HG03575 (cell line): ENCODE measurements around the gene DUSP16.

Experiments
- ATAC-seq: cut with Tn5 transposase; IDR thresholded peaks from one replicate; pipeline ENCODE4 v1.9.1; 2021; ENCODE audit not compliant: unreplicated experiment, insufficient number of reproducible peaks, low FRiP score; ENCODE audit errors: extremely low read depth

DUSP16 gene

GRCh38 chr12:12460935-12461922 lies 101.4 kb downstream of the DUSP16 start:
- ATAC-seq = no peak

DNA sequence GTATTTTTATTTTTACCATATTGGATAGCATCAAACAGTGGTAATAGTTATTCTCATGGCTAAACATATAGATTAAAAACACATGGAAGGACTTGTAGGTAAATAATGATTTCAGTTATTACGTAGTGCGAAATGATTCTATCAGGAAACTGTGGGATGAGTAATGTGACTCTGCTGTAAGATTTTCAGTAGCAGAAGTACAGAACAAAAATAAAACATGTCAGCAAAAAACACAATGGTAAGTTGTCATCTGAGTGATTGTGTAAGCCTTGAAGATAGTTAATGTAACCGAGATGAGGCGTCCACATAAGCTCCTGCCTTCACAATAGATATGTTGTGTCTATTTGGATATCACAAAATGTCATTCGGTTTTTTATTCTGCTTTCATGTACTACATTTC lies 106.0 kb downstream of the DUSP16 start:
- ATAC-seq = no peak

- ATAC-seq = no peak
Measured at GRCh38 chr12:12454315-12454714, 108.3 kb downstream of the DUSP16 start.

- no peak for ATAC-seq
Measured at GRCh38 chr12:12453635-12454034, 109.0 kb downstream of the DUSP16 start.

DNA sequence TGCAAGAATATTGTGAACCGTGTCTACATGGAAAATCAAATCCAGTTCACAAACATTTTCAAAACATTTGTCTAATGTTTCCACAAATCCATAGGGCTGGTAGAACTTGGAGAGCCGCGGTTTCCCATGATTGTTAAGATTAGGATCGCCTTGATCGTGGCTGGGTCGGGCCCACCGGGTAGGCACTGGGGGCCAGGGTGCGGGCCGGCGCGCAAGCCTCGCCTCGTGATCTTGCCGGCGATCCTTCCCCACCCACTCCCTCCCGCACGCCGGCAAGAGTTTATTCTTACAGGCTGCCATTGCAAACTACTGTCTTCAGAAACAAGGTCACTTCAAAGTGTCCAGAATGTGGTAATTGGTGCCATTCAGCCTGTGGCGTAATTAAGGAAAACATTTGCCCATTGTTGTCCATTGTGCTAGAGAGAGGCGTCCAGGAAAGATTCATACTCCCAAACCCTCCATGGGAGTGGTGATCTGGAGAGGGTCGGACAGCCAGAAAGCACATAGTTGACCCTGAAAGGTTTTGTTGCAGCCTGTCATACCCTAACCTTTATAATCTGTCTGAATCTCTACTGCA lies 110.2 kb downstream of the DUSP16 start:
- no peak for ATAC-seq

DNA sequence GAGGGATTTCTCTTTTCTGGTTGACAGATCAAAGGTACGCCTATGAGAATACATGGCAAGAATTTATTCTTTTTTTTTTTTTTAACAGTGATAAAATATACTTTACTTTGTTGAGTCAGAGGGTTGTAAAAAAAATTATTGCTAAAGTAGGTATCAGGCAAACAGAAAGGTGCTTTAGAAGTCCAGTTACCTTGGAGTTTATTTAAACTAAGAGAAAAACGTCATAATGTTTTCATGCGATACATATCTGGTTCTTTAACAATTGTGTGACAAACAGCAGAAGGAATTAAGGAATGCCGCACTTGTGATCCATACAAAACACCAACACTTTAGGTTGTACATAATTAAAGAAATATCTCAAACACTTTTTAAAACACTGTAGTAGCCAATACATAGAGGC lies 111.6 kb downstream of the DUSP16 start:
- no peak for ATAC-seq

GRCh38 chr12:12450043-12450471 lies 112.6 kb downstream of the DUSP16 start:
- ATAC-seq = no peak

- ATAC-seq = no peak
Measured at GRCh38 chr12:12449533-12450025, 113.1 kb downstream of the DUSP16 start.

DNA sequence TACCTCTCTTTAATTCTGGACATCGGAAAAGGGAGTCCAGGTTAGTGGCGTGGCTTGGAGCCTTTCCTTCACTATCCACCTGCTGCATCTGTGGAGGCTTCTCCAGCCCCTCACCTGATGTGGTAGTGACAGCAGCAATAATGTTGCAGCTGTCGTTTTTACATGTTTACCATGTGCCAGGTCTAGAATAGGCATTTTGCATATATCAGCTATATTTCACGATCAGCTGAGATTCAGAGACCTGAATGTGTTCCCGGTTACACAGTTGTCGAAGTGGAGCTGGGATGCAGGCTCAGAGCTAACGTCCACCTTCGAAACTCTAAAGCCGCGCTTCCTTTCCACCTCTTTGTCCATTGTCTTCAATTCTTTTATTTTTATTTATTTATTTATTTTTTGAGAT lies 114.8 kb downstream of the DUSP16 start:
- no peak for ATAC-seq

GRCh38 chr12:12447236-12447635 lies 115.4 kb downstream of the DUSP16 start:
- ATAC-seq = no peak

- ATAC-seq = no peak
Measured at GRCh38 chr12:12446786-12447185, 115.9 kb downstream of the DUSP16 start.

- no peak for ATAC-seq
Measured at GRCh38 chr12:12445882-12446181, 116.8 kb downstream of the DUSP16 start.

- ATAC-seq = no peak
Measured at GRCh38 chr12:12445165-12445881, 117.3 kb downstream of the DUSP16 start.

- no peak for ATAC-seq
Measured at GRCh38 chr12:12443431-12443878, 119.2 kb downstream of the DUSP16 start.

- no peak for ATAC-seq
Measured at GRCh38 chr12:12442548-12443071, 120.1 kb downstream of the DUSP16 start.

GRCh38 chr12:12441843-12442461 lies 120.7 kb downstream of the DUSP16 start:
- ATAC-seq = no peak

GRCh38 chr12:12441429-12441807 lies 121.2 kb downstream of the DUSP16 start:
- no peak for ATAC-seq

DNA sequence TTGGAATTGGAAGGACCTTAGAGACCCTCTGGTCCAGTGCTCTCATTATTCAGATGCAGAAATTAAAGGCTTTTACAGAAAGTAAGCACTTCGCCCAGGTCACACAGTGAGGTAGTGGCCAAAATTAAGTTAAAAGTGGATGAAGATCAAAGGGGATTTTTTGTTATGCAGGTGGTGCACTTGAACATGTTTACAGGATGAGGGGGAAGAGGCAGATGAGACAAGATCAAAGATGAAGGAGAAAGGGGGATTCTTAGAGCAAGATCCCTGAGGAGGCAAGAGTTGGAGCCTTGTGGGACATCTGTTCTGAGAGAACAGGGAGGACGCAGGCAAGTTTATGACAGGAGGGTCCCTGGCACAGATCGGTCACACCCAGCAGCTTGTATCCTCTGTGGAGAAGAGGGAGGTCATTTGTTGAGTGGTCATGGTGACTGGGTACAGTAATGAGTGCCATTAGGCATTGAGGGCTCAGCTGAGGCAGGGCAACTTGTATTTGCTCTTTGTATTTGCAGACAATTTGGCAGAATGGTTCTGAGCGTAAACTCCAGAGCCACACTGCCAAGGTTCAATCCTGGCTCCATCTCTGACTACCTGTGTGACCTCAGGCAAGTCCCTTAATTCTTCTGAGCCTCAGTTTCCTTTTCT lies 121.8 kb downstream of the DUSP16 start:
- no peak for ATAC-seq

DNA sequence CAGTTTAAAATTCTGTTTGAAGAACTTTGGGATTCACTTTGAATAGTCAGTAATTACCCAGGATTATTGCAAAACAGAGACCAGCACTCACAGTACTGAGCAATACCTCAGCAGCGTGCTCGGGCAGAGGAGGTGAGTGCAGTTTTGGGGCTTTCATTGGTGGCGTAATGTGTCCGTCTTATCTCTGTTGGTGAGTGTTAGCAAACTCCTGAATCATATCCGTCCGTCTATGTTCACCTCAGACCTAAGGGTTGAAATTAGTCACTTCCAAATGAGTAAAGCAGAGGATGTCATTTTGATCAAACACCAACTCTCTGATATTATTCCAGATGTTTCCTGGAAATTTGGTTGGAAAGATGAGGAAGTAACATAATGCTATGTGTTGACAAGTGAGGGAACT lies 123.0 kb downstream of the DUSP16 start:
- no peak for ATAC-seq
